ENCODE data around the gene ARNT2.

ARNT2 gene

DNA sequence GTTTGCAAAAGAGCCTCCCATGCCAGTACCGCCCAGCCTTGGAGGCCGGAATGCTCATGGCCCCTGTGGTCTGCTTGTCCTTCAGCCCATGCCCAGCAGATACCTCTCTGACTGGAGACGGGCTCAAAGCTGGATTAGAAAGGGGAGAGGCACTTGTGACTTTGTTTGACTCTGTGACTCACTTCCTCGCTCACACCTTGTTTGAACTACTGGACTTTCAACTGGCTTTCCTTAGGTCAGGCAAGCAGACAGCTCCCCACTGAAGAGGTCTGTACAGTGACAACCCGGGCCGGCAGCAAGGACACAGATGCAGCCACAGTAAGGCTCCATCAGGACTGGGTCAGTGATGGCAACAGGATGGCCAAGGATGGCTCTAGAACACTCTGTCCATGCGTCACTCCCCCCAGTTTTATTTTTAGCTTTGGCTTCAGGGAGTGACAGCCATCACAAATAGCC, 192.4 kb downstream of the ARNT2 start:
- Histone ChIP-seq H3K4me2 (ENCODE audit: low read length) (no peak overlapping the region), H3K23ac (ENCODE audit: low read length) (no peak overlapping the region), H3K4me1 (ENCODE audit: control insufficient read depth, low read depth, low read length) (no peaks in the 10 kb centered on the region), H3K79me1 (ENCODE audit: low read length) (no peaks in the 10 kb centered on the region), H3K56ac (ENCODE audit: low read length) (no peak overlapping the region), H3K27me3 (ENCODE audit: insufficient read depth, low read length, poor library complexity) (no peaks in the 10 kb centered on the region), H3K79me2 (ENCODE audit: control insufficient read depth, insufficient read depth, low read length) (no peaks in the 10 kb centered on the region), H3K27ac (ENCODE audit: low read depth, low read length) (no peak overlapping the region), H2BK15ac (replicated peaks; ENCODE audit: low read depth) (no peak overlapping the region), H2AK5ac (ENCODE audit: low read length) (no peak overlapping the region), H4K8ac (ENCODE audit: low read depth, low read length) (no peak overlapping the region), H3K18ac (ENCODE audit: low read length) (no peak overlapping the region), H3K9ac (ENCODE audit: low read length) (no peak overlapping the region), H2BK5ac (ENCODE audit: low read length) (no peak overlapping the region), H3K4ac (ENCODE audit: low read depth, low read length) (no peak overlapping the region), H3K4me3 (ENCODE audit: low read length) (no peak overlapping the region), H4K5ac (ENCODE audit: low read length) (no peak overlapping the region), H3K36me3 (ENCODE audit: control insufficient read depth, insufficient read depth, low read length) (no peaks in the 10 kb centered on the region), H2BK120ac (ENCODE audit: low read depth, low read length) (no peak overlapping the region)
- no CpG with 5 or more reads among the region's 7 CpGs for WGBS (ENCODE audit: extremely low coverage, insufficient coverage, low lambda C conversion rate)
- no peak for DNase-seq

DNA sequence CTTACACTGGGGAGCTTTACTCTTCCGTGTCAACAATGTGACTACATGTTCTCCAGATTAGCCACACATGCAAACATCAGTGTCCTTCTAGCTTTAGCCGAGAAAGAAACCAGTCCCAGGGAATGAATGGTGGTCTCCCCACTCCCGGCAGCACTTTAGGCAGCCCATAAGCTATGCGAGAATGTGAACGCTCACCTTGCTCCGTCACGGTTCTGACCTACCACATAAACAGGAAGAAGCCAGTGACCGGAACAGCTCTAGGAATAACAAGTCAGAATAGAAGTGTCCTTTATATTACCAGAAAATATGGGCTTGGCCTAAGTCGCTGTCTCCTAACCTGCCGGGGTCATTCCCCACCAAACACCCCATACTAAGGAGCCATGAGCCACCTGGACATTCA, 192.9 kb downstream of the ARNT2 start:
- Histone ChIP-seq H3K4me2 (ENCODE audit: low read length) (no peak overlapping the region), H2BK15ac (replicated peaks; ENCODE audit: low read depth) (no peak overlapping the region), H3K4ac (ENCODE audit: low read depth, low read length) (no peak overlapping the region), H3K27me3 (ENCODE audit: insufficient read depth, low read length, poor library complexity) (no peaks in the 10 kb centered on the region), H3K36me3 (ENCODE audit: control insufficient read depth, insufficient read depth, low read length) (no peaks in the 10 kb centered on the region), H3K56ac (ENCODE audit: low read length) (no peak overlapping the region), H3K9ac (ENCODE audit: low read length) (no peak overlapping the region), H3K27ac (ENCODE audit: low read depth, low read length) (no peak overlapping the region), H3K4me1 (ENCODE audit: control insufficient read depth, low read depth, low read length) (no peaks in the 10 kb centered on the region), H2BK120ac (ENCODE audit: low read depth, low read length) (no peak overlapping the region), H2BK5ac (ENCODE audit: low read length) (no peak overlapping the region), H3K23ac (ENCODE audit: low read length) (no peak overlapping the region), H3K79me1 (ENCODE audit: low read length) (no peaks in the 10 kb centered on the region), H2AK5ac (ENCODE audit: low read length) (no peak overlapping the region), H3K79me2 (ENCODE audit: control insufficient read depth, insufficient read depth, low read length) (no peaks in the 10 kb centered on the region), H4K8ac (ENCODE audit: low read depth, low read length) (no peak overlapping the region), H3K4me3 (ENCODE audit: low read length) (no peak overlapping the region), H3K18ac (ENCODE audit: low read length) (no peak overlapping the region), H4K5ac (ENCODE audit: low read length) (no peak overlapping the region)
- WGBS (ENCODE audit: extremely low coverage, insufficient coverage, low lambda C conversion rate) = no CpG with 5 or more reads among the region's 10 CpGs
- no peak for DNase-seq

DNA sequence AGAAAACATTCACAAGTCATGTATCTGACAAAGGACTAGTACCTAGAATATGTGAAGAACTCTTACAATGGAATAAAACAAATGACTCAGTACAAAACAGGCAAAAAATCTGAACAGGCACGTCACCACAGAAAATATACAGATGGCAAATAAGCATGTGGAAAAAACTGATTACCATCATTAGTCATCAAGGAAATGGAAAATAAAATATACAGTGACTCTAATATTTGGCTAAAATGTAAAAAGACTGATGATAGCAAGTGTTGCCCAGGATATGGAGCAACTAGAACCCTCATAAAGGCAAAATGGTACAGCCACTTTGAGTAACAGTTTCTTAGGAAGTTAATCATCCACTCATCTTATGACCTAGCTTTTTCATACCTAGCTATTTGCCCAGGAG, 195.2 kb downstream of the ARNT2 start:
- no peak overlapping the region for H2BK15ac ChIP-seq (replicated peaks; ENCODE audit: low read depth)
- H4K5ac ChIP-seq (ENCODE audit: low read length) = no peak overlapping the region
- H3K4ac ChIP-seq (ENCODE audit: low read depth, low read length) = no peak overlapping the region
- H3K27me3 ChIP-seq (ENCODE audit: insufficient read depth, low read length, poor library complexity) = no peaks in the 10 kb centered on the region
- H3K18ac ChIP-seq (ENCODE audit: low read length) = no peak overlapping the region
- no peak overlapping the region for H3K4me3 ChIP-seq (ENCODE audit: low read length)
- WGBS (ENCODE audit: extremely low coverage, insufficient coverage, low lambda C conversion rate) = no CpG with 5 or more reads among the region's 1 CpG
- H3K4me1 ChIP-seq (ENCODE audit: control insufficient read depth, low read depth, low read length) = peaks cover 2% of the 10 kb centered on the region
- H4K8ac ChIP-seq (ENCODE audit: low read depth, low read length) = no peak overlapping the region
- H2BK5ac ChIP-seq (ENCODE audit: low read length) = no peak overlapping the region
- no peak overlapping the region for H3K23ac ChIP-seq (ENCODE audit: low read length)
- no peak overlapping the region for H3K56ac ChIP-seq (ENCODE audit: low read length)
- H3K4me2 ChIP-seq (ENCODE audit: low read length) = no peak overlapping the region
- no peak overlapping the region for H3K9ac ChIP-seq (ENCODE audit: low read length)
- H3K79me1 ChIP-seq (ENCODE audit: low read length) = no peaks in the 10 kb centered on the region
- H2AK5ac ChIP-seq (ENCODE audit: low read length) = no peak overlapping the region
- H2BK120ac ChIP-seq (ENCODE audit: low read depth, low read length) = no peak overlapping the region
- no peak for DNase-seq
- no peaks in the 10 kb centered on the region for H3K36me3 ChIP-seq (ENCODE audit: control insufficient read depth, insufficient read depth, low read length)
- no peak overlapping the region for H3K27ac ChIP-seq (ENCODE audit: low read depth, low read length)
- no peaks in the 10 kb centered on the region for H3K79me2 ChIP-seq (ENCODE audit: control insufficient read depth, insufficient read depth, low read length)

DNA sequence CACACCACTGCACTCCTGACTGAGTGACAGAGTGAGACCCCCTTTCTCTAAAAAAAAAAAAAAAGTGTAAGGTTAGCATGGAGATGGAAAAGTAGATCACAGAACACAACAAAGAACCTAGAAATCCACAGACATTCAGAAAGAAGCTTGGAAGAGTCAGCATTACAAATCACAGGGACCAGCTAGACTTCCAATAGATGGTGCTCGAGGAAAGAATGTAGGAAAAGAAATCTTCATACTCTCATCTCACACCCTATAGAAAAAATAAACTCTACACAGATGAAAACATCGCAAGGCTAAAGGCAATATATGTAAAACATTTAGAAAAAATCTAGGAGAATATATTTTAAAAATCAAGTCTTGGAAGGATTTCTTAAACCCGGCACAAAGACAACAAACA, 196.4 kb downstream of the ARNT2 start:
- Histone ChIP-seq H3K4ac (ENCODE audit: low read depth, low read length) (no peak overlapping the region), H3K4me3 (ENCODE audit: low read length) (no peak overlapping the region), H3K36me3 (ENCODE audit: control insufficient read depth, insufficient read depth, low read length) (no peaks in the 10 kb centered on the region), H3K23ac (ENCODE audit: low read length) (no peak overlapping the region), H3K4me1 (ENCODE audit: control insufficient read depth, low read depth, low read length) (peaks cover 11% of the 10 kb centered on the region), H2BK15ac (replicated peaks; ENCODE audit: low read depth) (no peak overlapping the region), H3K18ac (ENCODE audit: low read length) (no peak overlapping the region), H3K27me3 (ENCODE audit: insufficient read depth, low read length, poor library complexity) (no peaks in the 10 kb centered on the region), H3K56ac (ENCODE audit: low read length) (no peak overlapping the region), H2BK120ac (ENCODE audit: low read depth, low read length) (no peak overlapping the region), H2BK5ac (ENCODE audit: low read length) (no peak overlapping the region), H3K79me2 (ENCODE audit: control insufficient read depth, insufficient read depth, low read length) (no peaks in the 10 kb centered on the region), H4K8ac (ENCODE audit: low read depth, low read length) (no peak overlapping the region), H2AK5ac (ENCODE audit: low read length) (no peak overlapping the region), H3K27ac (ENCODE audit: low read depth, low read length) (no peak overlapping the region), H4K5ac (ENCODE audit: low read length) (no peak overlapping the region), H3K9ac (ENCODE audit: low read length) (no peak overlapping the region), H3K4me2 (ENCODE audit: low read length) (no peak overlapping the region), H3K79me1 (ENCODE audit: low read length) (no peaks in the 10 kb centered on the region)
- WGBS (ENCODE audit: extremely low coverage, insufficient coverage, low lambda C conversion rate) = no CpG with 5 or more reads among the region's 3 CpGs
- DNase-seq = no peak

DNA sequence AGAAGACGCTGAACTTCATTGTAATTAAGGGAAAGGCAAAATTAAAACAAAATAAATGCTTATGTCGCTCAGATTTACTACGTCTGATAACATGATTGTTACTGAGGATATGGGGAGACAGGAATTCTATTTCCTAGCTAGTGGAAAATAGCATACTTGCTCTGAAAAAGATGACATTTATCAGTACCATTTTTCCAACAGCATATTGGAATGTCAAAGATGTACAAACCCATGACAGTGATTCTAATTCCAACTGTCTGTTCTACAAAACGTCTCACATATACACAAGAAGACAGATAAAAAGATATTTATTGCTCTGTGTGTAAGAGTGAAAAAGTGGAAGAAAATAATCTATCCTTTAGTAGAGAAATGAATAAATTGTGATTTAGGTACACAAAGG, 197.1 kb downstream of the ARNT2 start:
- Histone ChIP-seq H3K27ac (ENCODE audit: low read depth, low read length) (no peak overlapping the region), H4K5ac (ENCODE audit: low read length) (no peak overlapping the region), H3K27me3 (ENCODE audit: insufficient read depth, low read length, poor library complexity) (no peaks in the 10 kb centered on the region), H2BK120ac (ENCODE audit: low read depth, low read length) (no peak overlapping the region), H3K4ac (ENCODE audit: low read depth, low read length) (no peak overlapping the region), H3K18ac (ENCODE audit: low read length) (no peak overlapping the region), H2BK5ac (ENCODE audit: low read length) (no peak overlapping the region), H3K56ac (ENCODE audit: low read length) (no peak overlapping the region), H3K9ac (ENCODE audit: low read length) (no peak overlapping the region), H3K79me2 (ENCODE audit: control insufficient read depth, insufficient read depth, low read length) (no peaks in the 10 kb centered on the region), H3K4me2 (ENCODE audit: low read length) (no peak overlapping the region), H3K79me1 (ENCODE audit: low read length) (no peaks in the 10 kb centered on the region), H3K4me3 (ENCODE audit: low read length) (no peak overlapping the region), H2BK15ac (replicated peaks; ENCODE audit: low read depth) (no peak overlapping the region), H3K23ac (ENCODE audit: low read length) (no peak overlapping the region), H2AK5ac (ENCODE audit: low read length) (no peak overlapping the region), H3K36me3 (ENCODE audit: control insufficient read depth, insufficient read depth, low read length) (no peaks in the 10 kb centered on the region), H4K8ac (ENCODE audit: low read depth, low read length) (no peak overlapping the region), H3K4me1 (ENCODE audit: control insufficient read depth, low read depth, low read length) (peaks cover 12% of the 10 kb centered on the region)
- DNase-seq = no peak
- WGBS (ENCODE audit: extremely low coverage, insufficient coverage, low lambda C conversion rate) = no CpG with 5 or more reads among the region's 4 CpGs
